ENCODE data around the gene TWF1. TPM values are rescaled to one million over a fixed set of nuclear protein-coding genes. Genes with fewer than 3 reads are reported as not detected.
"Not testable (repeated sequence)": the region's sequence is repeated elsewhere in the genome, so short reads cannot be mapped to it uniquely, and the experiment has no call there.

TWF1 gene
- 100 to 1,000 TPM; 104 to 110 TPM for total RNA-seq
- long read RNA-seq, donor 1, transcript TWF1-201 (9 exons, 3,045 nt): major isoform, 31 of 39 reads
- long read RNA-seq, donor 1, partial matches to known transcripts: 0 of 39 reads
- long read RNA-seq, donor 1, other reads (novel, unspliced or antisense): 6 of 39 reads
- long read RNA-seq, donor 2, transcript TWF1-201 (9 exons, 3,045 nt): major isoform, 40 of 49 reads
- long read RNA-seq, donor 2, partial matches to known transcripts: 7 of 49 reads
- long read RNA-seq, donor 2, other reads (novel, unspliced or antisense): 2 of 49 reads

DNA sequence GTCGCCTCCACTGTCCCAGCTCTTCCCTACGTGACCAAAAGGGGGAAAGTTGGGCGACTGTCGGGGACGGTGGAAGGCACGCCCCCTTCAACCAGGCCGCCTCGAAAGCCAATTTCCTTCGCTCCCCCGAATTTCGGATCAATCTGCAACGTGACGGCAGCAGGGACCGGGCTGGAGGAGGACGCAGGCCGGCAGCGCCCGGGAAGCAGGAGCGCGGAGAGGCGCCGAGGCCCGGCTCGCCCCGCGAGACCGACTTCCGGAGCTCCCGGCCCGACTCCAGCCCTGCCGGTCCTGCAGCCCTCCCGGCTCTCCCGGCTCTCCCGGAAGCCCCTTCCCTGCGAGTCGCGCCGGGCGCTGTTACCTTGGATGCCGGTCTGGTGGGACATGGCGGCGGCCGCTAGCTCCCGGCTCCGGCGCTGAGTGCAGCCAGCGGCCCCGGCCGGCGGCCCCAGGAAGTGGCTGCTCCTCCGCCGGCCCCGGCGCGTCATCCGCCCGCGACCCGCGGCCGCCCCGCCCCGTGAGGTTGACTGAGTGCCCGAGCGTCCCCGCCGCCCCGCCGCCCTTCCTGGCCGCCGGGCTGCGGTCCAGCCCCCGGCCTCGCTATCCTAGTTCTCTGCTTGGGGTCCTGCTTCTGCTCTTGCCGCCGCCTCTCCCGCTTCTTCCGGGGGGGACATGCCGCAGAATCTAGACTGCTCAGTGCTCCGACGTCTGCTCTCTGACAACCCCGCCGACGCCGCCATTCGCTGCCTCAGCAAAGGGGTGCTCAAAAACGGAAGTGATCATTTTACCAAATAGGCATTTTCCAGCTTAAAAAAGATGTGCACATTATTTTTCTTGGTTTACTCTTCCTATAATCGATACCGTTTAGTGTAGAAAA lies at the start of gene TWF1:
TSS of gene TWF1 (minus strand) at position 458 of the 877 bp plus-strand sequence. CDS start at position 386, 72 bp downstream.
- DNase-seq (ENCODE audit: low spot score): peak; percentile 97
- intact Hi-C loops (cut with DNase I): loop anchor here in 1 of 2 donors (10.0 kb wide), 1 partner anchor 79 kb away; no protein-coding TSS in a partner anchor

DNA sequence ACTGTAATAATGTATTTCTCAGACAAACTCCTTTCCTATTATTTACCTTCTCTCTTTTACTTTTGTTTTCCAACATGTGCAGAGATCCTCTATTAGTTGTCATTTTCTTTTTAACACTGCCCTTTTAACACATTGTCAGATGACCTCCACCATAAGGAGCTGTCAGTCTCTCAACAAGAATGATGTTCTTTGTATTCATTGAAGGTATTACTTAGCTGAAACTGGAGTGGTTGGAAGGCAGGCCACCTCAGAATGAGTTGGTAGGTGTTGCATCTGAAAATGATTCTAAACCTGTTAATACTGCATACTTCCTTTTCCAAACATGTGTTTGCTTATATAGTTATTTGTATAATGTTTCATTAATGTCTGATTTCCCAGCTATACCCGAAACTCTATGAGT lies 46.6 kb upstream of the TWF1 start:
- DNase-seq (ENCODE audit: low spot score): no peak
- intact Hi-C loops (cut with DNase I): no loop called here

DNA sequence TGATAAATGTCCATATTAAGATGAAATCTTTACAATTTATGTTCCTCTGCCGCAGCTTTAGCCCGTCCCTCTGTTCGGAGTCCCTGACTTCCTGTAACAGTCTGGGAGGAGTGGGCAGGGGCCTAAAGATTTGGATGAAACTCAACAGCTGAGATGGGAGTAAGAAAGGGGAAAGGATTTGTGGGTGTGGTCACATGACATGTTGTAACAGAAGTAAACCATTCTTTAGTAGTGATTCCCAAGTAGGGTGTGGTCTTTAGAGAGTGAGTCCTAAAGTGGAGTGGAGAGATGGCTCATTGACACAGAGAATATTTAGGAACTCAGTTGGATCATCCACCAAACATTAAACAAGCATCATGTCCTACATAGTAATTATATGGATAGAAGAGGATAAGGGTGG lies 42.7 kb upstream of the TWF1 start:
- intact Hi-C loops (cut with DNase I): no loop called here
- DNase-seq (ENCODE audit: low spot score): no peak

DNA sequence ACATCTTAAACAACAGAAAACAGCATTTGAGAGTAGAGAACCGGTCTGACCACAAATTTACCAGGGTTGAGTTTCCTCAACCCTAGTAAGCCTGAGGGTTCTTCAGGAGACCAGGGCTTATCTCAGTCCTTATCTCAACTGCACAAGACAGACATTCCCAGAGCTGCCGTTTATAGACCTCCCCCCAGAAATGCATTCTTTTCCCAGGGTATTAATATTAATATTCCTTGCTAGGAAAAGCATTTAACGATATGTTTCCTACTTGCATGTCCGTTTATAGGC lies 42.0 kb upstream of the TWF1 start:
- no peak for DNase-seq (ENCODE audit: low spot score)
- intact Hi-C loops (cut with DNase I): no loop called here

DNA sequence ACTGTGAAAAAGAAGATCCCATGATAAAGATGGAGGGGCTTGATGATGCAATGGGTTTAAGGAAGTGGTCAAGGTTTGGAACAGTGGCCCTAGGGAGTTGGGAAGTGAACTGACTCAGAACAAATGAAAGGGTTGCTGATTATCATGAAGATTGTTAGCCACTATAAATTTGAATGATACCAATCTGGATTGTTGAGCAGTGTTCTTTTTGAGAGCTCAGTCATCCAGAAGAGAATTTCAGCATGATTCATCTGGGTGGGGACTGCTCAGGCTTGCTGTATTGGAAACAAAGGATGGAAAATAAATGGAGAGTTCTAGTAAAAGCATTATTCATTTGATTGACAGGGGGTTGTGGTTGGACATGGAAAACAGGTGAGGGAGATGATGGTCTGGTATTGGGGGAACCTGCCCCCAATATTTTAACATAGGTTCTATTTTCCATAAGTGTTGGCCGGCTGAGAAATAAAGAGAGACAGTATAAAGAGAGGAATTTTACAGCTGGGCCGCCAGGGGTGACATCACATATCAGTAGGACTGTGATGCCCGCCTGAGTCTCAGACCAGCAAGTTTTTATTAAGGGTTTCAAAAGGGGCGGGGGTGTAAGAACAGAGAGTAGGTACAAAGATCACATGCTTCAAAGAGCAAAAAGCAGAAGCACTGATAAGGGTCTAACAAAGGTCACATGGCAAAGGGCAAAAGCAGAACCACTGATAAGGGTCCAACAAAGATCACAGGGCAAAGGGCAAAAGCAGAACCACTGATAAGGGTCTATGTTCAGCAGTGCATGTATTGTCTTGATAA lies 41.5 kb upstream of the TWF1 start:
- intact Hi-C loops (cut with DNase I); DNase-seq (ENCODE audit: low spot score): not testable (repeated sequence)

DNA sequence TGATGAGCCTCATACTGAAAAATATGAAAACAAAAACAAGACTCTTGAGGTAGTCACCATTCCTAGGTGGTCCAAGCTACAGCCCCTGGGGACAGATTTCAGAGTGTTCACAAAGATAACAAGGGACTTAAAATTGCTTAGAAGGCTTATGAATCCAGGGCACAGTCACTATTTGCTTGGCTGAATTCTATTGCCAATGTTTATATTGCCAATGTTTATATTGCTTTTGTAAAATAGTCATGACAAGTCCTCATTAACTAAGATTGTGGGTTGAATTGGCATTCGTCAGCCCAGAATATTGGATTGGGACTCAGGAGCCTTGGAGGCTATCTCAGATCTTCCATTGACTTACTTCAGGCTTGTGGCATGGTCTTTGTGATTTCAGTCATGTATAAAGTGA lies 36.1 kb upstream of the TWF1 start:
- DNase-seq (ENCODE audit: low spot score): no peak
- intact Hi-C loops (cut with DNase I): no loop called here

DNA sequence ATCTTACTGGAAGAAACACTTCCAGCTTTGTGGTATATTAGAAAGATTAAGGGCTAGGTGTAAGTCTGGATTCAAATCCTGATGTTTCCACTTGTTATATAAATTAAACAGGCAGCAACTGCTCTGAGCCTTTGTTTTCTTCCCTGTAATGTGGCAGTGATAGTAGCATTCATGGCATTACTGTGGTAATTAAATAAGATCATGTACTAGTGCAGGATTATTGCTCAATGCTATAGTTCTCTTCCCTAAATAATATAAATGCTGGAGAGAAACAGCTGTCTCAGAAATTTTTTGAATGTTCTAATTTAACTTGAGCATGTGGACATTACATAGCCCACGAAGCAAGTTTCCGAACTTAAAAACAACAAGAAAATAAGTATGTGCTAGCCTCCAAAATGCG lies 35.1 kb upstream of the TWF1 start:
- intact Hi-C loops (cut with DNase I): no loop called here
- no peak for DNase-seq (ENCODE audit: low spot score)

DNA sequence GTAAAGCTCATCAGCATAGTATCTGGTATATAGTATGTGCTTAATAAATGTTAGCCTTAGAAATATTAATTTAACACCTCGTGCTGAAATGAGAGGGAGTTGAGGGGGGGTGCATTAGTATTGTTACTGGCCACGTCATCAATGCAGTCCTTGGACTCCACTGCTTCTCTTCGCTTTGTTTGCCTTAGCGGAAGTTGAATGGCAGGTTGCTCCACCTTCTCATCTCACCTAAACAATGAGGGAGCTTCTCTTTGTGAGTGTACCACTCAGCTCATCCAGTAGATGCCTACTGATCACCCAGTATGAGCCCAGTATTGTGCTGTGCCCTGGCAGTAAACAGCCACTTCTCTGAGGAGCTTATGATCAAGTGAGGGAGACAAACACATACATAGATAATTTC lies 34.2 kb upstream of the TWF1 start:
- DNase-seq (ENCODE audit: low spot score): no peak
- intact Hi-C loops (cut with DNase I): no loop called here

DNA sequence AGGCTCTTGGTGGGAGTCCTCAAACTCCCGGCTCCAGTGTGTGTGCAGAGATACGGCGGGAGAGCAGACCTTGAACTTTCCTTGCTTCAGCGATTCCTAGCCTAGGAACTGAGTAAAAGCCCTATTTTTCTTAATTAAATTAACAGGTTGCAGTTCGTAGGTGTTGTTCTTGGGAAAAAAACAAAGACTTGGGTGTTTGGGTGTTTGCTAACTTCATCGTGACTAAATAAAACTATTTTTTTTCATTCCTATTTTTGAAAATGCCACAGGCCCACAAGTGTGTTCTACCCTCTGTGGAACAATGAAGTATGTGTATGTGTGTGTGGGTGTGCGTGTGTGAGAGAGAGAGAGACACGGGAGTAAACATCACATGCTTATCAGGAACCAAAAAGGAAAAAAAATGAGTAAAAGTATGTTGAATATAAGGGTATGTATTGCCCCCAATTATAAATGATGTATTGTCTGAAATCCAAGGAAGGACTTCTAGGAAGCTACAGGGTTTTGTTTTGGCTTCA lies 30.4 kb upstream of the TWF1 start:
- intact Hi-C loops (cut with DNase I): no loop called here
- no peak for DNase-seq (ENCODE audit: low spot score)

DNA sequence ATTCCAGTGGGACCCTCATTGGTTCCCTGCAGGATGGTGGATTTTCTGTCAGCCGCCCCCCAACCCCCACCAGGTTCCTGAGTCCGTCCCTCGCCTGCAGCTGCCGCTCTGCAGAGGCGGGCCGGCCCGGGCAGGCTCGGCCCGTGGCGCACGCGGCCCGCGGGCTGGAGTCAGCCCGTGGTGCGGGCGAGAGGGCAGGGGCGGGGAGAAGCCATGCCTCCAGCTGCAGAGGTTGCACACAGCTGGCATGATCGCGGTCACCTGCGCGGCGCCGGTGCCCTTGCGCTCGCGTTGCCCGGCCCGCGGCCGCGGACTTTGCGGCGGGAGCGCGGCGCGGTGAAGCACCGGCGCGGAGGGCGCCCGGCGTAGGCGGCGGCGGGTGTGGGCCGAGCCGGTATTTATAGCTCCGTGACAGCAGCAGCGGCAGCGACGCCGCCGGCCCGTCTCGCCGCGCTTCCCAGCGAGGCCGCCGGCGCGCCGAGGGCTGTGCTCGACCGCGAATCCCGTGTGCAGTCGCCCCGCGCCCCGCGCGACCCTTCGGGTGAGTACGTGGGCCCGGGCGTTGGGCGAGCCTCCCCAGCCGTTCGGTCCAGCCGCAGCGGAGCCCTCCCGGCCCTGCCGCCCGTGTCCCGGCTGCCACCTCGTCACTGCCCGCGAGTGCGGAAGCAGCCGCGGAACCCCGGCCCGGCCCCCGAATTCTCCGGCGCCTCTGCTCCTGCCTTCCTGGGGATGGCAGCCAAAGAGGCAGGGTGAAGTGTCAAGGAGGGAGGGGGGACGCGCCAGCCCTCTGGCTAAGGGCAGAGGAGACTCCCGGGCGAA lies 29.7 kb upstream of the TWF1 start, which contains the start of gene TMEM117:
TSS of gene TMEM117 (plus strand) at position 426 of the 819 bp plus-strand sequence.
- DNase-seq (ENCODE audit: low spot score): peak; percentile 92
- intact Hi-C loops (cut with DNase I): no loop called here

DNA sequence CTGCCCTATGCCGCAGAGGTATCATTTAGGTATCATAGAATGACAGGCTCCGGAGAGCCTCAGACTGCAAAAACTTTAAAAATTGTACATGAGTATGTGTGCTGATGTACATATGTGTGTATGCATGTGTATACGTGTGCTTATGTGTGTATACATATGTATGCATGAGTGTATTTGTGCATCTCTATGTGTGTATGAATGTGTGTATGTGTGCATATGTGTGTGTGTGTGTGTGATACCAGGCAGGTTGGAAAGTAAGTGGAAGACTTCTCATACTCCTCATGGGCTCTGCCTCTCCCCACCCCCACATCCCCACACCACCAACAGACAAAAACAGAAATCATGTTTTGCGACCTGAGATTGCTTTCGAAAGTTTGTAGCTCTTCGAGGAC lies 29.1 kb upstream of the TWF1 start:
- DNase-seq (ENCODE audit: low spot score): no peak
- intact Hi-C loops (cut with DNase I): no loop called here

DNA sequence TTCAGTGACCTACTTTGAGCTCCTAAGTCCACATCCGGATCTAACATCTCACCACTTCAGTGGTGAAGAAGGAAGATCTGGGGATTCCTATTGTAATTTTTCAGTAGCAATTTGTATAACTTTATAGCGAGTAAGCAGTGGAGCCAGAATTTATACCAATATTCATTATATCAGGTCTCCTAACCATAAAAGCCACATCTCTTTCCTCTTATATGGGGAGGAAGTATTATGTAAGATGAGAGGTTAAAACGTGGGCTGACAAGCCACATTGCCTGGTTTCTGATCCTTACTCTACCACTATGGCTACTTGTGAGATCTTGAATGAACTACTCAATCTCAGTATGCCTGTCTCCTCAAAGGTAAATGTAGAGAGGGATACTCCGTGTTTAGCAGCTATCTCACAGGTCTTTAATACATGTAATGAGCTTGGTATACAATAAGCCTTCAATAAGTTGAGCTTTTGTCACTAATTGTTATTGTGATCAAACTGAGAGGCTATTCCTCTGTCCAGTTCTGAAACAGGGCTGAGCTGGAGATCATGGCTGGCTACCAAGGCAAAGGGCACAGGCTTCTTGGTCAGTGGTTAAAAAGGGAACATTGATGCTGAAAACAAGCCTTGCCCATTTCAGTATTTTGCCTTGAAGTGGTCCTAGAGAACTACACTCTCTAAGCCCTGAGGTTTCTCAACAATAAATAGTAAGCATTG lies 26.5 kb upstream of the TWF1 start:
- no peak for DNase-seq (ENCODE audit: low spot score)
- intact Hi-C loops (cut with DNase I): no loop called here

DNA sequence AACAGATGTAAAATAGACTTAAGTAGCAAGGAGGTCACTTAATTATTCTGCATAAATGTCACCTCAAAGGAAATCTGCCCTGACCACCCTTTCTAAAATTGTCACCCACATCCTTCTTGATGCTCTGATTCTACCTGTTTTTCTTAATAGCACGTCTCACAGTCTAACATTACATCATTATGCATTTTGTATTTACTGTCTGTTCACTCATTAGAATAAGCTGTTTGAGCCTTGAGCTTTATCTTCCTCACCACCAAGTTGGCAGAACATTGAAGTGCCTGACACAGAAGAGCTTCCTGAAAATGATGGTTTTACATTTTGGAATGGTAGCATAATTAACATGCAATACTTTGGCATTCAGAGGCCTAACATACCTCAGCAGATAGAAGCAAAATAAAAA lies 21.0 kb upstream of the TWF1 start:
- intact Hi-C loops (cut with DNase I): no loop called here
- no peak for DNase-seq (ENCODE audit: low spot score)

DNA sequence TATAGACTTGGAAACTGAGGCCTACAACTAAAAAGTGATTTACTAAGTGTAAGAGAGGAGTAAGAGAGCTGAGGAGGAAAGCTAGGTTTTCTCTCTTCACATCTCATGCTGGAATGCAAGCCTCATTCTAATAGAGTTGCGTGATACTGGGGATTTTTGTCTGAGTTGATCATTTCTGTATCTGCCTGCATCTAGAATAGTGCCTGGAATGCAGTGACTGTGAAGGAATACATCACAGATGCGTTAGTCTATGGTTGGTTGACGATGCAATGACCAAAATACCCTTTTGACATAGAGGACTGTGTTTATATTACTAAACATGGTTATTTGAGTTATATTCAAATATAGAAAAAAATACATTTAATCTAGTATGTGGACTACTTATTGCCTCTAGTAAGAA lies 20.6 kb upstream of the TWF1 start:
- intact Hi-C loops (cut with DNase I): no loop called here

DNA sequence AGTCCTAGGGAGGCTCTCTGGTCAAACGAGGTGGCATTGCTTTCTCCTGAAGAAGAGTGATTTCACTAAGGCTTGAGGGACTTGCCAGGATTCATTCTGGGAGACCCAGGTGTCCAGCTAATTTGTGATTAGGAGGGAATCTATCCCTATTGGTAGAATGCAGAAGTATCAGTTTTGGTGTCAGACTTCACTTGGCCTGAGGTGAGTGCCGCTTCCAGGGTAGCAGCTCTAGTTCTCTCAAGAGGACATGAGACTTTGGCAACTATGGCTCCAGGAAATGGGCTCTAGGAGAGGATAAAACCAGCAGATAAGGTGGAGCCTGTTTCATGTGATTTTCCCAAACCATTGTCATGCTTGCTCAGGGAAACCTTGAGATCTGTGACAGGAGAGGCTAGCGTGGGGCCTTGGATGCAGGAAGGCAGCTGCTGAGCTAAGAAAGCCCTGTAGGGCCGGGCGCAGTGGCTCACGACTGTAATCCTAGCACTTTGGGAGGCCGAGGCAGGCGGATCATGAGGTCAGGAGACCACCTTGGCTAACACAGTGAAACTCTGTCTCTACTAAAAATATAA lies 18.2 kb upstream of the TWF1 start:
- intact Hi-C loops (cut with DNase I): no loop called here
- no peak for DNase-seq (ENCODE audit: low spot score)

More for the DNA sequence above, 20.6 kb upstream of the TWF1 start:
- DNase-seq (ENCODE audit: low spot score): no peak

DNA sequence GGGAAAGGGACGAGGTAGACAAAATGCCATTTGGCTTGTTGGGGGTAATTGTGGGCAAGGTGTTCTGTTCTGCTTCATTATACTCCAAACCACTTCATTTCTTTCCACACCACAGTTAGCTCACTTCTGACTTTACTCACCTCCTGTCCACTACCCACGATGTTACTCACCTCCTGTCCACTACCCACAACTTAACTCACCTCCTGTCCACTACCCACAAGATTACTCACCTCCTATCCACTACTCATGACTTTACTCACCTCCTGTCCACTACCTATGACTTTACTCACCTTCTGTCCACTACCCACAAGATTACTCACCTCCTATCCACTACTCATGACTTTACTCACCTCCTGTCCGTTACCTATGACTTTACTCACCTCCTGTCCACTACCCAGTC lies 10.1 kb upstream of the TWF1 start:
- intact Hi-C loops (cut with DNase I): no loop called here
- no peak for DNase-seq (ENCODE audit: low spot score)

DNA sequence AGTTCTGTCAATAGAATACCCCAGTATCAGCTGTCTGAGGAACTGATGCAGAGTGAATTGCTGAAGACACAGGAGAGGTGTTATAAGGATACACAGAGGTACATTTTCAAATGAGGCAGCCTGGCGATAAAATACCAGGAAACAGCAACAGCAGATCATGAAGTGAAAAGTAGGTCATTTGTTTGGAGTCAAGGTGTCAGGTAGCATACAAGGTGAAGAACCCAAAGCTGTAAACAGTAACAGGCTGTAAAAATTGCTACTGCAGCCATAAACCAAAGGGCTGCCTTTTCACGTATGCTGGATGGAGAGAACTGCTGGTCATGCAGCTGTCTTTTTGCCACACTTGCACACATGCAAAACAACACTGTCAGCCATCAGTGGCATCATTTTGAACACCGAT lies 9.3 kb upstream of the TWF1 start:
- intact Hi-C loops (cut with DNase I): no loop called here
- DNase-seq (ENCODE audit: low spot score): no peak

DNA sequence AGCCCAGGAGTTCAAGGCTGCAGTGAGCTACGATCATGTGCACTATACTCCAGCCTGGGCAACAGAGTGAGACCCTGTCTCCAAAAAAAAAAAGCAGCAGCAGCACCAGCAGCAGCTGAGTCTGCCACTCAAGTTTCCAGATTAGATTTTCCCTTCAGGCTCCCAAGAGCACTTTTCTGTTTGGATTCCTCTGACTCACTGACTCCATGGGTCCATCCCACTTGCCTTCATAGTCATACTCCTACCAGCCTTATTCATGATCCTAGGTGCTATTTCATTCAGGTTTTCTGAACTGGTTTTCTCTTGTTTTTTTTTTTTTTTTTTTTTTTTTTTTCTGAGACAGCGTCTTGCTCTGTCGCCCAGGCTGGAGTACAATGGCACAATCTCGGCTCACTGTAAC lies 6.8 kb upstream of the TWF1 start:
- intact Hi-C loops (cut with DNase I): no loop called here
- no peak for DNase-seq (ENCODE audit: low spot score)
